RPMI8226 (cell line): ENCODE data around the gene SRPK3.
A peak's percentile ranks its signal among the peaks of the same experiment; 100 is the strongest.

Source experiments
- DNase-seq: peaks from one replicate; pipeline ENCODE4 v3.0.0-alpha.2; 2015

SRPK3 gene

DNA sequence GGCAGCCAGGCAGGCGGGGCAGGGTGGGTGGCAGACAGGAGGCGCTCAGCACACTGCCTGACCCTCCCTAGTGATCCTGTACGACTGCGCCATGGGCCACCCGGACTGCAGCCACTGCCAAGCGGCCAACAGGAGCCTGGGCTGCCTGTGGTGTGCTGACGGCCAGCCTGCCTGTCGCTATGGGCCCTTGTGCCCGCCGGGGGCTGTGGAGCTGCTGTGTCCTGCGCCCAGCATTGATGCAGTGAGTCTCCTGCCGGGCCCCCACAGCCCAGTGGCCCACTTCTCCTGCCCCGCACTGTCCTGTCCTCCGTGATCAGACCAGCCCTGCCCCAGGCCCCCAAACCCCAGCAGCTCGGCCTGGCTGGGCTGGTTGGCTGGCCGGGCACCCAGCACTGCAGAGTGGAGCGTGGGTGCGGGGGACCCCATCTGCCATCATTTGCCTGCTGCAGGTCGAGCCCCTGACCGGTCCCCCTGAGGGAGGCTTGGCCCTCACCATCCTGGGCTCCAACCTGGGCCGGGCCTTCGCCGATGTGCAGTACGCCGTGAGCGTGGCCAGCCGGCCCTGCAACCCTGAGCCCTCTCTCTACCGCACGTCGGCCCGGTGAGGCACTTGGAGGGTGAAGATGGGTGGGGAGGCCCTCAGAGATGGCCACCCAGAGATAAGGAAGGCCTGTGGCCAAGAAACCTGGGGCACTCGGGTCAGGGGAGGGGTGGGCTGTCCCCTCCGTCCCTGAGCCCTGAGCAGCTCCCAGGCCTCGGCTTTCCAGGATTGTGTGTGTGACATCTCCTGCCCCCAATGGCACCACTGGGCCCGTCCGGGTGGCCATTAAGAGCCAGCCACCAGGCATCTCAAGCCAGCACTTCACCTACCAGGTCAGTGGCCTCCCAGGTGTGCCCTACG, 9.2 kb upstream of the SRPK3 start:
- DNase-seq: no peak

DNA sequence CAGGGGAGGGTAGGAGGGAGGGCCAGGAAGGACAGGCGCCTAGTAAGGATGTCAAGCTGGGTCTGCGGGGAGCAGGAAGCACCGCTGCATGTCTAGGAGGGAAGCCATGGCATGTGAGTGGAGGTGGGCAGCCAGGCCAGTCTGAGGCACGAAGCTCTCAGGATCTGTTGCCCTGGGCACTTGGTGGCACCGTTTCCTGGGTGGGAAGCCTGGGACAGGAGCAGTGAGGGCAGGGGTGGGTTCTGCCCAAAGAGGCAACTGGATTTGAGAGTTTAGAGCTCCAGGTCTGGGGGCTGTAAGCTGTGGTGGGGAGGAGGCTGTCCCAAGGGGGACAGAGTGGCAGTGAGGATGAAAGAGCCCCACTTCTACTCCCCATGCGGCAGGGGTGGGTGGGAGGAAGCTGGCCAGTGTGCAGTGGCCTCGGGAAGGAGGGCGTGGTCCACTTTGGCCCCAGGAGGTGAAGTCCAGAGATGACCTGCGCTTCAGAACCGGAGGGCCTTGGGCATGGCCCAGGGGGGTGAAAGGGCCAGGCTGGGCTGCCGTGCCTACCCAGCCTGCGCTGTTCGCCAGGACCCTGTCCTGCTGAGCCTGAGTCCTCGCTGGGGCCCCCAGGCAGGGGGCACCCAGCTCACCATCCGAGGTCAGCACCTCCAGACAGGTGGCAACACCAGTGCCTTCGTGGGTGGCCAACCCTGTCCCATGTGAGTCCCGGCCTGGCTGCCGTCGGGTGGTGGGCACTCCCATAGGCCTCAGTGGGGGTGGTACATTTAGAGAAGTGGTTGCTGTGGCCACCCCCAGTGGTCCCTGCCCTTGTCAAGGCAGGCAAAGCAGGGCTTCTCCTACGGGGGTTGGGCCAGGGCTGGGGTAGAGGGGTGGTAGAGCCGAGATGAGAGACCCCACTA, 8.3 kb upstream of the SRPK3 start:
- DNase-seq: no peak

DNA sequence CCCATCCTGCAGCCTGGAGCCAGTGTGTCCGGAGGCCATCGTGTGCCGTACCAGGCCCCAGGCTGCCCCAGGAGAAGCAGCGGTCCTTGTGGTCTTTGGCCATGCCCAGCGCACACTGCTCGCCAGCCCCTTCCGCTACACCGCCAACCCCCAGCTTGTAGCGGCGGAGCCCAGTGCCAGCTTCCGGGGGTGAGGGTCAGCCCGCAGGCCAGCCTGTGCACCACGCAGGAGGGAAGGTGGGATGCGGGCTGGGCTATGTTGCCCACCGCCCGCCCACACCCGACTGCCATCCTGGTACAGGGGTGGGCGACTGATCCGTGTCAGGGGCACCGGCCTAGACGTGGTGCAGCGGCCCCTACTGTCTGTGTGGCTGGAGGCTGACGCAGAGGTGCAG, 7.6 kb upstream of the SRPK3 start:
- no peak for DNase-seq

DNA sequence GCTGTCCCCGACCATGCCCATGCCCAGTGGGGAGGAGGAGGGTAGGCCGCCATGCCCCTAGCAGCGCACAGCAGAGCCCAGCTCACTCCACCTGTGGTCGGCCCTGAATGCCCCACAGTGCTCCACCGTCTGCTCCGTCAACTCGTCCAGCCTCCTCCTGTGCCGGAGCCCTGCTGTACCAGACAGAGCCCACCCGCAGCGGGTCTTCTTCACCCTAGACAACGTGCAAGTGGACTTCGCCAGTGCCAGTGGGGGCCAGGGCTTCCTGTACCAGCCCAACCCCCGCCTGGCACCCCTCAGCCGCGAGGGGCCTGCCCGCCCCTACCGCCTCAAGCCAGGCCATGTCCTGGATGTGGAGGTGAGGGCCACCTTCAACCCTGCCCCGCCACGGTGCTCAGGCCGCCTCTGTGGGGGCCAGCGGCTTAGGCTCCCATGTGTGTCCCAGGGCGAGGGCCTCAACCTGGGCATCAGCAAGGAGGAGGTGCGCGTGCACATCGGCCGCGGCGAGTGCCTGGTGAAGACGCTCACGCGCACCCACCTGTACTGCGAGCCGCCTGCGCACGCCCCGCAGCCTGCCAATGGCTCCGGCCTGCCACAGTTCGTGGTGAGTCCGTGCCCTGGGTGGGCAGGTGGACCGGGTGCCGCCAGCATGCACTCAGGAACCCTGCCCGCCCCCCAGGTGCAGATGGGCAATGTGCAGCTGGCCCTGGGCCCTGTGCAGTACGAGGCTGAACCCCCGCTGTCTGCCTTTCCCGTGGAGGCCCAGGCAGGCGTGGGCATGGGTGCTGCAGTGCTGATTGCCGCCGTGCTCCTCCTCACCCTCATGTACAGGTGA, 6.9 kb upstream of the SRPK3 start:
- DNase-seq: no peak

DNA sequence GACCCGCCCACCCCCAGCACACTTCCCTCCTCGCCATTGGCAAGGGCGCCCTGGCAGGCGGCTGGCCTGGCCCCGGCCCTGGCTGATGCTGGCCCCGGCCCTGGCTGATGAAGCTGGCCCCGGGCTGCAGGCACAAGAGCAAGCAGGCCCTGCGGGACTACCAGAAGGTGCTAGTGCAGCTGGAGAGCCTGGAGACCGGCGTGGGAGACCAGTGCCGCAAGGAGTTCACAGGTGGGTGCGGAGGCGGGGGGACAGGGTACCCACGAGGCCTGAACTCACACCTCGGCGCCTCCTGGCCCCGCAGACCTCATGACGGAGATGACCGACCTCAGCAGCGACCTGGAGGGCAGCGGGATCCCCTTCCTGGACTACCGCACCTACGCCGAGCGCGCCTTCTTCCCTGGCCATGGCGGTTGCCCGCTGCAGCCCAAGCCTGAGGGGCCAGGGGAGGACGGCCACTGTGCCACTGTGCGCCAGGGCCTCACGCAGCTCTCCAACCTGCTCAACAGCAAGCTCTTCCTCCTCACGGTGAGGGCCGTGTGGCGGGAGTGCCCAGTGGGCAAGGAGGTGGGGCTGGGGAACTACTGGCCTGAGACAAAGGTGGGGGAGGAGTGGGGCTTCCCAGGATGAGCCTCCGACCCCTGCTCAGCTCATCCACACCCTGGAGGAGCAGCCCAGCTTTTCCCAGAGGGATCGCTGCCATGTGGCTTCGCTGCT, 6.1 kb upstream of the SRPK3 start:
- DNase-seq: no peak

- DNase-seq: no peak
These were observed 5.3 kb upstream of the SRPK3 start for GRCh38 chrX:153775293-153776119.

DNA sequence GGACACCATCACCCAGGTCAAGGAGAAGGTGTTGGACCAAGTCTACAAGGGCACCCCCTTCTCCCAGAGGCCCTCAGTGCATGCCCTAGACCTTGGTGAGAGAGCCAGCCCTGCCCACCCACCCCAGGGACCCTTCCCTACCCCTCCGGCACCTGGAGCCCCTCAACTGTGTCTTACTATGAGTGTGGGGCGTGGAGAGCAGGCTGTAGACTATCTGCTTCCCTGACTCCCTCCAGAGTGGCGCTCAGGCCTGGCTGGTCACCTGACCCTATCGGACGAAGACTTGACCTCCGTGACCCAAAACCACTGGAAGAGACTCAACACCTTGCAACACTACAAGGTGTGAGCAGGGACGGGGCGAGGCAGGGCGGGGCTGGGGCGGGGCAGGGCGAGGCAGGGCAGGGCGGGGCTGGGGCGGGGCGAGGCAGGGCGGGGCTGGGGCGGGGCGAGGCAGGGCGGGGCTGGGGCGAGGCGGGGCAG, 4.7 kb upstream of the SRPK3 start:
- DNase-seq: peak; percentile 25

- DNase-seq: no peak
These were observed 4.2 kb upstream of the SRPK3 start for GRCh38 chrX:153776611-153777045.

DNA sequence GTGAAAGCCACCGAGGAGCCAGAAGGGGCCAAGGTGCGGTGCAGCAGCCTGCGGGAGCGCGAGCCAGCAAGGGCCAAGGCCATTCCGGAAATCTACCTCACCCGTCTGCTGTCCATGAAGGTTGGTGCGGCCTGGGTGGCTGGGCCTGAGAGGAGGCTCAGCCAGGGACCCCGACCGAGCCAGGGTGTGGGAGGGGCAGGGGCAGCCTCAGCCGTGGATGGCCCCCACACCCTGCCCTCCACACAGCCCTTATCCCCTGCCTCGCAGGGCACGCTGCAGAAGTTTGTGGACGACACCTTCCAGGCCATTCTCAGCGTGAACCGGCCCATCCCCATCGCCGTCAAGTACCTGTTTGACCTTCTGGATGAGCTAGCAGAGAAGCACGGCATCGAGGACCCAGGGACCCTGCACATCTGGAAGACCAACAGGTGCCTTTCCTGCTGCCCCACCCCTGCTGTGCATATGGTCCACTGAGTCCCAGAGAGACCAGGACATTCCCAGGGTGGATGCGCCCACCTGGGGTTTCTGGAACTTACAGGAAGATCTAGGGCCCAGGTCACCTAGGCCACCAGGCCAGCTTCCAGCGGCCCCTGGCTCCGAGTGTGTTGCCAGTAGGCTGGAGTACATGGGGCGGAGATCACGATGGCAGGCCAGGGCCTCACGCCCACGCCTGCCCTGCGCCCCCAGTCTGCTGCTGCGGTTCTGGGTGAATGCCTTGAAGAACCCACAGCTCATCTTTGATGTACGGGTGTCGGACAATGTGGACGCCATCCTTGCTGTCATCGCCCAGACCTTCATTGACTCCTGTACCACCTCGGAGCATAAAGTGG, 3.4 kb upstream of the SRPK3 start:
- no peak for DNase-seq

GRCh38 chrX:153778181-153778580, 2.7 kb upstream of the SRPK3 start:
- DNase-seq: no peak

DNA sequence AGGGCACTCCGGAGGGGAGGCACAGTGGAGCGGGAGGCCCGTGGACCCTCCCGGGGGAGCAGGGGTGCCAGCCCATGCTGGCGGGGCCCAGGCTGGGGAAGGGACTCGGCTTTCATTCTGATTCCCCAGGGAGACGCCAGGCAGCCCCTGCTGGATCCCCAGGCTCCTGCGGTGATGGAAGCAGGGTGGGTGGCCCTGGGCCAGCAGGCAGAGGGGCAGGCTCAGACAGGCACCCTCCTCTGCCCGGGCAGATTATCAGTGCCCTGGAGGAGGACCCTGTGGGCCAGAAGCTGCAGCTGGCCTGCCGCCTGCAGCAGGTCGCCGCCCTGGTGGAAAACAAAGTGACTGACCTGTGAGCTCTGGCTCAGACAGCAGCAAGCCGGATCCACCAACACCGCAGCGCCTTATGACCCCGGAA, 2.1 kb upstream of the SRPK3 start:
- peak; percentile 34 for DNase-seq

DNA sequence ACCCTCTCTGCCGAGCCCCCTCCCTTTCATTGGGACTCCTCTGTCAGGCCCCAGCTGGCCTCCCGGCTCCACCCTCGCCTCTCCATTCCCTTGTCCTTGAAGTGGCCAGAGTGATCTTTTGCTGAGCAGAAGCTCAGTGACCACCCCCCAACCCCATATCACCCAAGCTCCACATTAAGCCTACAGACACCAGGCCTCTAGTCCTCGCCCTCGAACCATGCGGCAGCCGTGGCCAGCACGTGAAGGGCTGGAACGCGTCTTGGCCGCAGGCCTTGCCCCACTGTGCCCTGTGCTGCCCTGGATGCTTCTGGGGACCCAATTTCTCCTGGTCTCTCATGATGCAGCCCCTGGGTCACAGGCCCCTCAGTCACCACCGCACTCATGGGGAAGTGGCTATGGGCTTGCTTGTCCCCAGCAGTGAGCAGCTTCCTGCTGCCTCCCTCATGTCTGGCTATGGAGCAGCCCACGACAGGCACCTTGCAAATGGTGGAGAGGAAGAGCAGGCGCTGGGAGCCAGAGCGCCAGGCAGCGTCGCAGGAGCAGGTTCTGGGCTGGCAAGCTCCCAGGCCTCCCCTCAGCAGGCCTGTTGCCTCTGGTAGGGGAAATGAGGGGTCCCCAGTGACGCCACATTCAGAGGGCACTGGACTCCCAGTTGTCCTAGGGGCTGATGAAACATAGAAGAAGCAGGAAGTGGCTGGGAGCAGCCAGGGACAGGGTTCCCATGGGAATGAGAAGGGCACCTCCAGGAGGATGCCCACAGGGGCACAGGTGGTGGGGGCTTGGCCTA, 757 bp upstream of the SRPK3 start:
- no peak for DNase-seq

DNA sequence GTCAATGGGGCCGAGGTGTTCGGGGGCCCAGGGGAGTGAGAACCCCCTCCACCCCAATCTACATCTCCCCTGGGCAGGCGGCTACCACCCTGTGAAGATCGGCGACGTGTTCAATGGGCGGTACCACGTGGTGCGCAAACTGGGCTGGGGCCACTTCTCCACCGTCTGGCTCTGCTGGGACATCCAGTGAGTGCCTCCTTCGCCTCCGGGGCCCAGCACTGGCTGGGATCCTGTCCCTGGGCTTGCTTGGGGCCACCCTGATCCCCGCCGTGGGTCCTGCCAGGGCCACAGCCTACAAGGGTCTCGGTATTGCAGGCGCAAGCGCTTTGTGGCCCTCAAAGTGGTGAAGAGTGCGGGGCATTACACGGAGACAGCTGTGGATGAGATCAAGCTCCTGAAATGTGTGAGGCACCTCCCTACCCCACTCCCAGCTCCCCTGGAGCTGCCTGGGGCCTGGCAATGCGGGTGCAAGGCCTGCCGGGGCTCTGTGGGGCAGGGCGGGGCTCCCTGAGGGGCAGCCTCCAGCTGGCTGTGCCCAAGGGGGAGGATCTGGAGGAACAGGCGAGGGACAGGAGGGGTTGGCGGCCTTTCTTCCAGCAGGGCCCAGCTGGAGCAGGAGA, 697 bp downstream of the SRPK3 start:
- DNase-seq: no peak

GRCh38 chrX:153782313-153782712, 1.5 kb downstream of the SRPK3 start:
- peak; percentile 74 for DNase-seq

DNA sequence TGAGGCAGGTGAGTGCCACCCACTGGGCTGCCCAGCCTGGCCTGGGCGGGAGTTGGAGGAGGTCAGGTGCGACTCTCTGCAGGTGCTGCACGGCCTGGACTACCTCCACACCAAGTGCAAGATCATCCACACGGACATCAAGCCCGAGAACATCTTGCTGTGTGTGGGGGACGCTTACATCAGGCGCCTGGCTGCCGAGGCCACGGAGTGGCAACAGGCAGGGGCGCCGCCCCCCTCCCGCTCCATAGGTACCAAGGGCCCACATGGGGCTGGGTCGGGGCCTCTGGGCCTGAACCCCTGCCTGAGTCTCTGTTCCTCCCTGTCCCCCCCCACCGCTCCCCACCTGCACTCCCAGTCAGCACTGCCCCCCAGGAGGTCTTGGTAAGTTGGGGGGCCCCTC, 2.0 kb downstream of the SRPK3 start:
- DNase-seq: no peak

DNA sequence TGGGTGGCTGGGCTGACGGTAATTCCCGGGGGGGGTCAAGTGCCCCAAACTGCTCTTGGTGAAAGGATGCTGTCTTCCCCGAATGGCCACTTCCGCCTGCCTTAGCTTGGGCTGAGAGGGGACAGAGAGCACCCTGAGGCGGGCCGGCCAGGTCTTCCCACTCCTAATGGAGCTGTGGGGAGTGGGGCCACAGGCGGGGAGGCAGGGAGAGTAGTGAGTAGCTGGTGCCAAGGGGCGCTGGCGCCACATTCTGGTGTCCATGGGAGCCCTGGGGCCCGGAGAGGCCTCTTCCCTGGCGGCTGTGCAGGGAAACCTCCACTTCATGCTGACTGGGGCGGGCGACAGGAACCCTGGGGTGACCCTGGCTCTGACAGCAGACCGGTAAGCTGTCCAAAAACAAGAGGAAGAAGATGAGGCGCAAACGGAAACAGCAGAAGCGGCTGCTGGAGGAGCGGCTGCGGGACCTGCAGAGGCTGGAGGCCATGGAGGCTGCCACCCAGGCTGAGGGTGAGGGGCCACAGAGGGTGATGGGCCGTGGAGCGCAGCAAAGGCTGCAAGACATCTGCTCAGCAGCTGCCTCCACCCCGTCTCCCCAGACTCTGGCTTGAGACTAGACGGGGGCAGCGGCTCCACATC, 2.7 kb downstream of the SRPK3 start:
- DNase-seq: no peak

DNA sequence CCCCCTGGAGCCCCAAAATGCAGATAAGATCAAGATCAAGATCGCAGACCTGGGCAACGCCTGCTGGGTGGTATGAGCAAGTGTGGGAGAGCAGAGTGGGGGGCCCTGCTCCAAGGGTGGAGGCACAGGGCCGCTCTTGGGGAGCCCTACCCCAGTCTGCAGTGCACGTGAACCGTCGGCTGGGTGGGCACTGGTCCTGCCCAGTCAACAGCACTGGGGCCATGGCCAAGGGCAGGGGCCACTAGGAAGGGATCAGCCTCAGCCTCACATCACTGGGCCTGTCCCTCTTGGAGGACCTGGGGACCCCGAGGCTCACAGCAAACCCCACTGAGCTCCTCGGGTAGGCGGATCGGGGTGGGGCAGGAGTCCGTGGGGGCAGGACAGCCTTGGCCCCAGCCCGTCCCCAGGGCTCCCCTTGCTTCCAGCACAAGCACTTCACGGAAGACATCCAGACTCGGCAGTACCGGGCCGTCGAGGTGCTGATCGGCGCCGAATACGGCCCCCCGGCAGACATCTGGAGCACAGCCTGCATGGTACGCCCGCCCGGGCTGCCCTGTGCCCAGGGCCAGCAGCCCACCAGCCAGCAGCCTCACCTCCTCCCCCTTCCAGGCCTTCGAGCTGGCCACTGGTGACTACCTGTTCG, 3.6 kb downstream of the SRPK3 start:
- no peak for DNase-seq

DNA sequence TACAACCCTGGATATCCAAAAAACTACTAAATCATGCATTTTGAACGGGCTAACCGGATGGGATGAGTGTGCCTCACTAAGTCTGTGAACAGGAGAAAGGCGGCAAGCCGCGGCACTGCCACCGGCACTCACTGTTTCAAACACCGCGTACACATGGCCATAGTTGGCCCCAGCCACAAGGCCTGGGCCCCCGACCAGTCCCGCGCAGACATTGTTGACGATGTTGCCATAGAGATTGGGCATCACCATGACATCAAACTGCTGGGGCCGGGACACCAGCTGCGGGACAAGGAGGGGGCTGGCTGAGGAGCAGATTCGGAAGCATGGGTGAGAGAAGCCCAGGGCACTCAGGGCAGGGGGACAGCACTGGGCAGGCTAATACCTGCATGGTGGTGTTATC, 5.8 kb downstream of the SRPK3 start:
- no peak for DNase-seq
